OCI-LY1 (cell line): ENCODE results near the gene EEF1G.

ENCODE experiments used
- EZH2 ChIP-seq: fragments of 200-600 bp; sonication (generic), shearing (Covaris generic); IDR thresholded peaks from 2 replicates; pipeline ENCODE4 v1.8.0; 2017; ENCODE audit warnings: borderline replicate concordance, mixed run types, mild to moderate bottlenecking, antibody characterized with exemption, low read length, moderate library complexity, mixed read lengths
- TF ChIP-seq, protein P1 (sequence below): fragments of 200-600 bp; sonication (generic), shearing (Covaris generic); IDR thresholded peaks from 2 replicates; pipeline ENCODE4 v1.5.1; 2017; ENCODE audit warnings: mild to moderate bottlenecking, antibody characterized with exemption, low read length, moderate library complexity, mixed read lengths

DNA sequence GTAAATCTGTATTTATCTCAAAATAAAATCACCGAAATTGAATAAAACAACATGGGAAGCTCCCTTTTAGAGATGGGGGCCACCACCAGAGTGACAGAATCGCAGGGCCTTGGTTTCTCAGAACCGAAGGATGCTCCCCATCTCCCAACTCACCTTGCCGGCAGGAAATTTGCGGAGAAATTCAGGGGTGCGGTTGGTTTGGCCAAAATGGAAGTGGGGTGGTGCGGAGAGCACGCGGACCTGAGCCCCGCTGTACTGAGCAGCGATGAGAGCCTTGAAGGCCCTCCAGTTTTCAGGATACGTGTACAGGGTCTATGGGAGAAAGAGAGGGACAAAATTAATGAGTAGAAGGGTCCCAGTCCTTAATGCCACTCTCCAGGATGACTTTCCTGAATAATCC is 1.3 kb downstream of the EEF1G start:
- TF ChIP-seq, protein P1, sequence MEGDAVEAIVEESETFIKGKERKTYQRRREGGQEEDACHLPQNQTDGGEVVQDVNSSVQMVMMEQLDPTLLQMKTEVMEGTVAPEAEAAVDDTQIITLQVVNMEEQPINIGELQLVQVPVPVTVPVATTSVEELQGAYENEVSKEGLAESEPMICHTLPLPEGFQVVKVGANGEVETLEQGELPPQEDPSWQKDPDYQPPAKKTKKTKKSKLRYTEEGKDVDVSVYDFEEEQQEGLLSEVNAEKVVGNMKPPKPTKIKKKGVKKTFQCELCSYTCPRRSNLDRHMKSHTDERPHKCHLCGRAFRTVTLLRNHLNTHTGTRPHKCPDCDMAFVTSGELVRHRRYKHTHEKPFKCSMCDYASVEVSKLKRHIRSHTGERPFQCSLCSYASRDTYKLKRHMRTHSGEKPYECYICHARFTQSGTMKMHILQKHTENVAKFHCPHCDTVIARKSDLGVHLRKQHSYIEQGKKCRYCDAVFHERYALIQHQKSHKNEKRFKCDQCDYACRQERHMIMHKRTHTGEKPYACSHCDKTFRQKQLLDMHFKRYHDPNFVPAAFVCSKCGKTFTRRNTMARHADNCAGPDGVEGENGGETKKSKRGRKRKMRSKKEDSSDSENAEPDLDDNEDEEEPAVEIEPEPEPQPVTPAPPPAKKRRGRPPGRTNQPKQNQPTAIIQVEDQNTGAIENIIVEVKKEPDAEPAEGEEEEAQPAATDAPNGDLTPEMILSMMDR: no peak
- no peak for TF ChIP-seq EZH2
